GM21825 (cell line): ENCODE data around the gene EPAS1.
"Not testable (repeated sequence)": the region's sequence is repeated elsewhere in the genome, so short reads cannot be mapped to it uniquely, and the experiment has no call there.

Source experiments
- ATAC-seq: cut with Tn5 transposase; IDR thresholded peaks from one replicate; pipeline ENCODE4 v1.9.1; 2021; ENCODE audit warnings: mild to moderate bottlenecking, moderate library complexity; ENCODE audit not compliant: unreplicated experiment

The EPAS1 gene

DNA sequence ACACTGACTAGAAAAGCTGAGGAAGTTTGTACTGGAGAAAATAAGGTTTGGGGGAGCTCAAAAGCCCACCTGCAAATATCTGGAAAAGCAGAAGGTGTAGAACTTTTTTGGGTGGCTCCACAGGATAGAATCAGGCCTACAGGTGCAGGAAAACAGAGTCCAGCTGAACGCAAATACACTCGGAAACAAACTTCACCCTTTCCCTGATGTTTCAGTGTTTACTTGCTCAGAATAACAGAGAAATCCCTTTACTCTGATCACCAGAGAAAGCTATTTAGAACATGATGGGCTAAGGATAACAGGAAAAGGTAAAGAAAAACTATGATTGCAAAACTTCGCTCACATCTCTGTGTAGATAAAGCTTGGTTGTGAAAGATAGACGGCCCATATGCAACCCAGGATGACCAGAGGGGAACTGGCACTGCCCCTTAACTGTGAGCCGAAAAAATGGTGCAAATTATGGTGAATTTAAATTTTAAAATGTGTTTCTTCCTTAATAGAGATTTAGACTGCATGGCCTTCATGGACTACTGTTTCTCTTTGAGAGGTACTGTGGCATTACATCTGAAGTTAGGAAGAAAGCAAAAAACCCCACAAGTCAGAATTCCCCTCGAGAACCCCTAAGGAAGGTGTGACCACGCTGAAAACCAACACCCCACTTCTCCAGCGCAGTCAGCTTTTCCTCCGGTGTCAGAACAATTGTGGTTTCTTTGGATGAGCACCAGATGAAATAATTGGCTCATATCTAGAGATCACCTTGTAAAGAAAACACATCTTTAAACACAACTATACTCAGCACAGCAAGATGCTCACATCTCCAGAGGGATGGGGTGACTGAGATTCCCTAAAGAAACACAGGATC lies 97.7 kb downstream of the EPAS1 start:
- no peak for ATAC-seq

DNA sequence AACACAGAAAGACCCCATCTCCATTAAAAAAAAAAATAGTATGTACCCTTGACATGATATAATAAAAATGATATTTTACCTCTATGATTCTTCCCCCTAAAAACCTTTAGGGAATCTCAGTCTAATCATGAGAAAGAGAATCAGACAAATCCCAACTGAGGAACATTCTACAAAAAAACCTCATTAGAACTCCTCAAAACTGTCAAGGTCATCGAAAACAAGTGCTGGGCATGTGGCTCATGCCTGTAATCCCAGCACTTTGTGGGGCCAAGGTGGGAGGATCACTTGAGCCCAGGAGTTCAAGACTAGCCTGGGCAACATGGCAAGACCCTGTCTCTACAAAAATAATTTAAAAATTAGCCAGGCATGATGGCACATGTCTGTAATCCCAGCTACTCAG lies 98.5 kb downstream of the EPAS1 start:
- ATAC-seq: not testable (repeated sequence)

DNA sequence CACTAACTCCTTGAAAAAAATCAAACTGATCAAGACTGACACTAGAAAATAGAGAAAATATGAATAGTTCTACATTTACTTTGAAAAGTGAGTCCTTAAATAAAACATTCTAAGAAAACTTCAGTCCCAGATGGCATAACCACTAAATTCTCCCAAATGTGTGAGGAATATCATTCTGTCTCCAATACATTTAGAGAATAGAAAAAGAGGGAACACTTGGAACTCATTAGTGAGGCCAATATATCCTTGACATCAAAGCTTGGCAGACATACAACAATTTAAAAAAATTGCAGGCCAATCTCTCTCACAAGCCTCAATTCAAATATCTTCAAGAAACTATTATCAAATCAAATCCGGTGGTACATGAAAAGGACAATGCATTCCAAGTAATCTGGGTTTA lies 102.8 kb downstream of the EPAS1 start:
- no peak for ATAC-seq

DNA sequence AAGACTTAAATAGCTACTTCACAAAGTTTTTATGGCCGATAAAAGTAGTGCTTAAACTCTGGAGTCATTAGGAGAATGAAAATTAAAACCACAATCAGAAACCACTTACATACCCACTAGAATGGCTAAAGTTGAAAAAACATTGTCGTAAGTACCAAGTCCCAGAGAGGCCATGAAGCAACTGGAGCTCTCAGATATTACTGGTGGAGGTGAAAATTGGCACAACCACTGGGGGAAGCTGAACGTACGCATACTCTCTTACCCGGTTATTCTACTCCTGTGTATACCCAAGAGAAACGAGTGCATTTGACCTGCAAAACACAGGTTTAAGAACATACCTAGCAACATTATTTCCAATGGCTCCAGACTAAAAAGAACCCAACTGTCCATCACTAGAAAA lies 105.7 kb downstream of the EPAS1 start:
- no peak for ATAC-seq

DNA sequence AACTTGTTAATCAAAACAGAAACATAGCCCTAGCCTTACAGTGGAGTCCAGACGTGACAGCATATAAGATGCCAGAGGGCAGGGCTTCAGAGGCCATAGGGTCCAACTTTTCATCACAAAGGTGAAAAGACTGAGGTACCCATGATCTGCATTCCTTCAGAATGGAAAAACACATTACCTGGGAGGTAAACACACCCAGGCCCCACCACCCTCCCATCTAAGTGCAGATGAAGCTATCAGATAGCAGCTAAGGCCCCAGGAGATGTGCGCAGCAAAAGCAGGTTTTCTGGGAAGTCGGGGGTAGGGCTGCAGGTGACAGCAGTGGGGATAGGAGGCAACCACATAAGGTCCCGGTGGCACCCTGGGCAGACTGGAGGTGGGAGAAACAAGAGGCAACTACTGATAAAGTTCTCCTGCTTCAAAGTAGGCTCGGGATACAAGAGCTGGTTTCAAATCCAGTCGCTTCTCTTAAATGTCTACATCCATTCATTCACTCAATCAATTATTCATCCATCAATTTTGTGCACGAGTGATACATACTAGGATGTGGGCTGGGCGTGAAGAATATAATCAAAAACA lies 107.1 kb downstream of the EPAS1 start:
- ATAC-seq: no peak

DNA sequence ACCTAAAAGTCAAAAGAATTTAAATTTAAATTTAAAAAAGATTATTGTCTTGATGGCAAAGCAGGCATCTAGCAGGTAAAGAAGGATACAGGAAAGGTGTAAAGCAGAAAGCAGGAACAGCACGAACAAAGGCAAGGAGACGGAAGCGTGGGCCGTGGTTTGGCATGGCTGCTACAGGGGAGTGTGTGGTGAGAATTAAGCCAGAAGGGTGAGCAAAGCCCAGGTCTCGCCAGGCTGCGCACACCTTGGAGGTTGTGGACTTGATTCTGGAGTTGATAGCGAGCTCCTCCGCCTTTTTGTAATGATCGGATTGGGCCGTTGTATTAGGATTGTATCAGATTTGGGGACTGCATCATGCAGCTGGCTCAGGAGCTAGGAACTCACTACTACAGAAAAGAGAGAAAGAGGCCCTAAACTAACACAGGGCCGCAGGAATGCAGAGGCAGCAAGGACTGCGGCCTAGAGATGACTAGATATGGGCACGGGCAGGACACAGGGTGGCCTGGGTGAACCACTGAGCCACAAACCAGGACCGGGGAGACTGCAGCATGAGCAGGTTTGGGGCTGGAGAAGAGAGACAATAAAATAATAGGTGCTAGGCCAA lies 110.7 kb downstream of the EPAS1 start:
- ATAC-seq: no peak

DNA sequence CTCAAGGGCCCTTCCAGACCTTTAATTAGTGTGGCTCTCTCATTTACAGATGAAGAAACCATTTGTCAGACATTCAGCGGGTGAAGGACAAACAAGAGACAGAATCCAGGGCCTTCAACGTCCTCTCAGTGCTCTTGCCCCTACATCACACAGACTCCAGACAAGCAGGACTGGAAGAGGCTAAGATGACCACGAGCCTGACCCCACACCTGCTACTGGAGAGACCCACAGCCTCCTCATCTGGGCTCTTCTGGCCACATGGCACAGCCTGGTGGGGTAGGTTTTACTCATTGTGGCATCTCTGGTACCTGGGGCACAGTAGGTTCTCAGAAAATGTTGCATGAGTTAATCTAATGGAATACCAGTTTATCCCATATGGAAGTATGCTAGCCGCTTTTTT lies 112.5 kb downstream of the EPAS1 start:
- no peak for ATAC-seq

DNA sequence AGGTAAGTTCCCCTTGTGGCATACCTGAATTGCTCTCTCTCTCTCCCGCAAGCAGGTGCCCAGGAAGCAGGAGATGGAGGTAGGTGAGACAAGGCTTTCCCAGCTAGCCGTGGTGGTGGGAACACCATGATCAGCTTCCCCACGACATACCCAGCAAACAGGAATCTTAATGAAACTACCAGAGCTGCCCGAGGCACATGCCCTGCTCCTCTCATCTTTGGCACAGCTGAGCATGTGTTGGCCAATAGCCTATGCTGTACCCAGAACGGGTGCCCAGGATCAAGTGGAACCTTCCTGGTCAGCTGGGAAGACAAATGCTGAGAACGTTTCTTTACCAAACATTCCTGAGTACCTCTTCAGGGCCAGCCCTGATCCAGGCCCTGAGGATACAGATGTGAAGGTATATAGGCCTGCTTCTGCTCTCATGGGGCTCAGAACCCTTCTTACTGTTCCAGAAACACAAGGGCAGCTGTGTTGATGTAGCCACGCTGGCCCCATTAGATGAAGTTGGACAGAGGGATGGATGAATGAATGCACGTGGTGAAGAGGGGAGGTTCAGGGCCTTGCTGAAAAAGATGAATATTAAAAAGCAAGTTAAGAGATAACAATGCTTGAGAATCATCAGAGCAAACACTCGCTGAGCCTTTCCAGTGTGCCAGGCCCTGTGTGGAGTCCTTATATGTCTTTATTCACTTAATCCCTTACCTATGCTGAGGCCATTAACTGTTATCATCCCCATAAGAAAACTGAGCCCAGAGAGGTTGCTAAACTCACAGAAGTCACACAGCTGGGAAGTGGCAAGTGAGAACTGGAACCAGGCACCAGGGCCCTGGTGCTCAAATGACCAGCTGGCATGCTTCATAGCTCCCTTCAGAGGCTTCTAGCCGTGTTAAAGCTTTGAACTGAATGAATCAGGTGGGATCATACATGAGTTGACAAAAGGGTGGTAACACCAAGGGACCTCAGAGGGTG lies 113.4 kb downstream of the EPAS1 start:
- ATAC-seq: no peak

DNA sequence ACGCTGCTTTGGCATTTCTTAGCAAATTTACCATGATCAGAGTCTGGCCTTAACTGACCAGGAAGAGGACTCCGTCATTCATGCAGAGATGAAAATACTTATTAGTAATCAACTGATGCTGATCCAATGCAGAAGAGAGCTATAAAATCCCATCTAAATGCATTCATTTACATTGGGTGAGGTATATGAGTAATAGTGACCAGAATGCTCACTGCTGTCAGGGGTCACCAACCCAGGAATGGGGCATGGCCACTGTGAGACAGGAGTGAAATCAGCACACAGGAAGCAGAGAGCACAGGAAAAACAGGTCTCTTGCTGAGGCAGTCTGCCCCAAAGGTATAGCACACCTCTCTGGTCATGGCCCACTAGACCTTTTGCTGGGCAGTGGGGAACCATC lies 114.0 kb downstream of the EPAS1 start:
- no peak for ATAC-seq

DNA sequence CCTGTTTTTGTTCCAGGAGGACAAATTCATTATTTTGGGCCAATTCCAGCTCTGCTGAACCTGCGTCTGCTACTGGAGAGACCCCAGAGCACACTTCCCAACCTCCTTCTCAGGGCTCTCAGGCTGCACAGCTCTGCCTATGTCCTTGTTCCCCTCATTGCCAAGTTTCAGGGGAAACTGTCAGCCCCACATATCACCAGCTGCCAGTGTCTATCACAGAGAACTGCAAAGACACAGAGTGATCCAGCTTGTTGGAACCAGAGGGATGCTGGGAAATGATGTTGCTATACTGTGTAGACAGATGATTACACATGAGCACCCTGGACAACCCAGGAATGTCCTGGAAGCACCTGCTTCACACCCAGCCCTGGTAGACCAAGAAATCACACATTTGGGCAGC lies 114.8 kb downstream of the EPAS1 start:
- no peak for ATAC-seq

DNA sequence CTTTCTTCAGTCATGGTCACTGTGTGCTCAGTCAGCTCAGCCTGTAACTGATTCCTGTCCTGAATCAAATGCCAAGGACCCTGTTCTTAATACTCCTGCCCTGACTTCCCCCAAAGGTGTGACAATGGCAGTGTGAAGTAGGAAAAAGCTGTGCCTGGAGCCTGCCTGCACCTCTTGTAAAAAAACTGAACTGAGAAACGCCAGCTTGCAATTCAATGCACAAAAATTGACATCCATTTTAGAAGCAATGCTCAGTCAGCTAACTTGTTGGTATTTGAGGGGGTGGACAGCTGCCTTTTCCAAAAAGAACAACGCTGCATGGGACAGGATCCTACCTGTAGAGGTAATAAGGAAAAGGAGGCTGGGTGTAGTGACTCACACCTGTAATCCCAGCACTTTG lies 115.9 kb downstream of the EPAS1 start:
- no peak for ATAC-seq

DNA sequence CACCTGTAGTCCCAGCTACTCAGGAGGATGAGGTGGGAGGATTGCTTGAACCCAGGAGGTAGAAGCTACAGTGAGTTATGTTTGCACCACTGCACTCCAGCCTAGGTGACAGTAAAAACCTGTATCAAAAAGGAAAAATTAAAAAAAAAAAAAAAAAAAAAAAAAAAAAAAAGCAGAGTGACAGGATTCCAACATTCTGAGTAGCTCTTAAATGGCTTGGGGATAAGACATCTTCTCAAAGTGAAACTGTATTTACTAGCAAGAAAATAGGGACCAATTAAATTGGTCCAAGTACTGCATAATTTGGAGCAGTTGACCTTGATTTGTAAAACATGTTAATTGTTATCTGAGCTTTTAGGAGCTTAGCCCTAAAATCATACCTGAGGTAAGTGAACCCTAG lies 116.4 kb downstream of the EPAS1 start:
- no peak for ATAC-seq

DNA sequence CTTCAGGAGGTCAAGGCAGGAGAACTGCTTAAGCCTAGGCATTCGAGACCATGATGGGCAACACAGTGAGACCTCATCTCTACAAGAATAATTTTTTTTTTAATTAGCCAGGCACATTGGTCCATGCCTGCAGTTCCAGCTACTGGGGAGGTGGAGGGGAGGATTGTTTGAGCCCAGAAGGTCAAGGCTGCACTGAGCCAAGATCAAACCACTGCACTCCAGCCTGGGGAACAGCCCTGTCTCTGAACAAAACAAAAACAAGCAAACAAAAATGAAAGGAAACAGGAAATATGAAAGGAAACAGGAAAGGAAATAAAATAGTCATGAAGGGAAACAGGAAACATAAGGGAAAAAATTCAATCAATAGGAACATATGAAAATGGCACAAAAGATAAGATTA lies 117.5 kb downstream of the EPAS1 start:
- ATAC-seq: no peak

DNA sequence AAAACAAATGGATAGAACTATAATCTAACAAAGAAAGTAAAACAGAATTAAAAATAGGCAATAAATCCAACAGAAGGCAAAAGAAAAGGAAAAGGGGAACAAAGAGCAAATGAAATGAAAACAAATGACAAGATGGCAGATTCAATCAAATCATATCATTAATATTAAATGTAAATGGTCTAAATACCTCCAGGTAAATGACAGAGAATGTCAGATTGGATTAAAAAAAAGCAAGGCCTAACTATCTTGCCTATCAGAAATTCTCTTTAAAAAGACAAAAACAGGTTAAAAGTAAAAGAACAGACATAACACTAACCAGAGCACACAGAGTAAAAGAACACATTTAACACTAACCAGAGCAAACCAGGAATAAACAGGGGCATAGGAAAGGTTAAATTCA lies 119.1 kb downstream of the EPAS1 start:
- no peak for ATAC-seq

DNA sequence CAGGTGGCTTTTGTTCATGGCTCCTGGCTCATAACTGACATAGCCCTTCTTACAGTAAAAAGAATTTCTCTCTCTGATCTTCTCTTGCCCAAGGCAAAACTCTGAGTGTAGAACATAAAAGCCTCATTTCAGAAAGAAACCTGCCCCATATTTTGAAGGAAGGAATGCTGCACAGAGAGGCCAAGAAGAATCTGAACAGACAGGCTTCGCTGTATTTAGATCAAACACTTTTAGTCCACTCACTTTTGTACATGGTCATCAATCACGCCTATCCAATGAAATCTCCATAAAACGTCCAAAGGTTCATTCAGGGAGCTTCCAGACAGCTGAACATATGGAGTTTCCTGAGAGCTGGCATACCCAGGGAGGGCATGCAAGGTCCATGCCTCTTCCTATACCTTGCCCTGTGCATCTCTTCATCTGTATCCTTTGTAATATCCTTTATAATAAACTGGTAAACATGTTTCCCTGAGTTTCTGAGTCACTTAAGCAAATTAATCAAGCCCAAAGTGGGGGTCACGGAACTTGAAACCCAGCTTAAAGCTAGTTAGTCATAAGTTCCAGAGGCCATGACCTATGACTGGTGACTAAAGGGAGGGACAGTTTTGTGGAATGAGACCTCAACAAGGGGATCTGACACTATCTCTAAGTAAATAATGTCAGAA lies 119.7 kb downstream of the EPAS1 start:
- no peak for ATAC-seq

DNA sequence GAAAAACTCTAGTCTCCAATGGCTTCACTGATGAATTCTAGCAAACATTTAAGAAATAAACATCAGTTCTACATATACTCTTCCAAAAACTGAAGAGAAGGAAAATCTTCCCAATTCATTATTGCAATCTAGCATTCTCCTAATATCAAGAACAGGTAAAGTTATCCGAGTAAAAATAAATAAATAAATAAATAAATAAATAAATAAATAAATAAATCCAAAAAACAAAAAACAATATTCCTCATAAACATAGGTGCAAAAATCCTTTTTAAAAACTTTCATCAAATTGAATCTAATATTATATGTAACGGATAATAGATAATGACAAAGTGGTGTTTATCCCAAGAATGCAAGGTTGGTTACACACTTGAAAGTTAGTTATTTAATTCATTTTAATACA lies 123.7 kb downstream of the EPAS1 start:
- no peak for ATAC-seq

DNA sequence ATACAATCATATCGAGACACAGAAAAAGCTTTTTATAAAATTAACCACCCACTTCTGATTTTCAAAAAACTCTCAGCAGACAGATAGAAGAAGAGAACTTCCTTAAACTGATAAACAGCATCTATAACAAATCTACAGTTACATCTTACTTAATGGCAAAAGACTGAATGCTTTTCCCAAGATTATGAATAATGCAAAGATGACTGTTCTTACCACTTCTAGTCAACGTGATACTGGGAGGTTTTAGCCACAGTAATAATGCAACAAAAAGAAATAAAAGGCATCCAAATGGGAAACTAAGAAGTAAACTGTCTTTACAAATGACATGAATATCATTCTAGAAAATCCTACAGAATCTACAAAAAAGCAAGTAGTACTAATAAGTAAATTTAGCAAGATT lies 124.2 kb downstream of the EPAS1 start:
- no peak for ATAC-seq

DNA sequence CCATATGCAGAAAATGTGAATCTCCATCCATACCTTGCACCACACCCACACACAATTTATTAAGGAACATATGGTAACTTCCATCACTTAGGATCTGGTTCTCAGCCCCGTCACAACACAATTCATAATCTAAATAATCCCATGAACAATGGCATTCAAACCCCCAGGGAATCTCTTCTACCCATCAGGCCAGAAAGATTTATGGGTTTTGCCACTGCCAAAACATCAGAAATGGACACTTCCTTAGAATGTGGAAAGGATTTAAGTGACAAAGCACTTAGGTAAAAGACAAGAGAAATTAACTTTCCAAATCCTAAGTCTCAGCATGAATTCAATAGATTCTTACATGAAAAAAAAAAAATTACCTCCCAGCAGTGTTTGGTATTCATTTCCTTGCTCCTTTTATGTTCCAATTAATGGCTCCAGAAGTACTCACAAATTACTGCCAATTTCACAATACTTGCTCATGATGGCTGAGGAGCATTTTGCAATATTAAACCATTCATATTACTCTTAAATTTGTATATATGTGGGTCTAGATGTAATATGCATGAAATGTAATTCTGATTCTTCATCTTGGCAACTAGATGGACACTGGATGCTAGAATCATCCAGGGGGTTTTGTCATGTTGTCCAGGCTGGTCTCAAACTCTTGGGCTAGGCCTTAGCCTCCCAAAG lies 125.6 kb downstream of the EPAS1 start:
- ATAC-seq: no peak

DNA sequence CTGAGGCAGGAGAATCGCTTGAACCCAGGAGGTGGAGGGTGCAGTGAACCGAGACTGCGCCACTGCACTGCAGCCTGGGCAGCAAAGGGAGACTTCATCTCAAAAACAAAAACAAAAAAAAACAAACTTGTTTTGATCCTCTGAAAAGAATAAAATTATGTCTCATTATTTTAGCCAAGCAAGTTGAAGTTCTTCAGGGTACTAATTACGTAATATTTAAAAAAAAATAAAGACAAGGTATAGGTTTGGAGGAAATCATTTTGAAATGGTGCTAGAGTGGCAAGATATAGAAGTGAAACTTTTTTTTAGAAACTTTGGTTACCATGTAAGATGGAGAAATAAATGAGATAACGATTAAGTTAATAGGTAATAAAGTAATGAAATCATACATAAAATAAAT lies 127.7 kb downstream of the EPAS1 start:
- no peak for ATAC-seq

DNA sequence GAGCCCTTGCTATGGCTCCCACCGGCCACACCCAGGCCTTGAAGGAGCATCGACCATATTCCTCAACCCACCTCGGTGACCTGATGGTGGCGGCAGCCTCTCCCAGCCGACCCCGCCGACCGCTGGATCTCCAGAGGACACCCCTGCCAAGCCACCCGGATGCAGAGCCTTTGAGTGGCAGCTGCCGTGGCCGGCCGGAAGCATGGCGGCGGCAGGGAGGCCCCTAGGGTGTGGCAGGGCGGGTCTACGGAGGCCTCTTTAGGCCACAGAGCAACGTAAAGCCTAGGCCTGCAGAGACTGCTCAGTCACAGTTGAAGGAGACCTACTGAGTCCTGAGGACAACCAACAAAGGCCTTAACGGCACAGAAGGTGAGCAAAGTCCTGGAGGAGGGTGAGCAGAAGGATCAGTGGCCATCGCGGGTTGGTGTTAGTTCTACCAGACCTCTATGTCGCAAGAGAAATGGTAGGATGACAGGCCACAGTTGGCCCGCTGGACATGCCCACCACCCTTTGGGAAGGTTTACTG lies 131.8 kb downstream of the EPAS1 start:
- no peak for ATAC-seq
